Activated naive CD4-positive, alpha-beta T cell treated with anti-CD3 and anti-CD28 coated beads, Interleukin-2, amount 50 U/mL, for 24 hours (primary cell): ENCODE results near the gene OR1N1.

ENCODE experiments used
- H3K27ac Mint-ChIP-seq: one replicate; pipeline ENCODE4 v1.8.0; 2021; ENCODE audit warnings: mild to moderate bottlenecking, mixed read lengths
- H3K27me3 Mint-ChIP-seq: one replicate; pipeline ENCODE4 v1.8.0; 2021; ENCODE audit warnings: mixed read lengths
- H3K36me3 Mint-ChIP-seq: one replicate; pipeline ENCODE4 v1.8.0; 2021; ENCODE audit warnings: mixed read lengths
- H3K4me1 Mint-ChIP-seq: one replicate; pipeline ENCODE4 v1.8.0; 2021; ENCODE audit warnings: mixed read lengths
- H3K4me3 Mint-ChIP-seq: one replicate; pipeline ENCODE4 v1.8.0; 2021; ENCODE audit warnings: mild to moderate bottlenecking, mixed read lengths
- H3K9me3 Mint-ChIP-seq: one replicate; pipeline ENCODE4 v1.8.0; 2021; ENCODE audit warnings: mixed read lengths

The OR1N1 gene

GRCh38 chr9:122506964-122507363, 20.1 kb downstream of the OR1N1 start:
- H3K27me3 Mint-ChIP-seq, result peaks cover 18% of the 10 kb centered on the region
- H3K4me1 Mint-ChIP-seq, result no peaks in the 10 kb centered on the region
- H3K27ac Mint-ChIP-seq, result no peak overlapping the region

GRCh38 chr9:122498883-122499288, 28.2 kb downstream of the OR1N1 start:
- H3K9me3 Mint-ChIP-seq, result no peaks in the 10 kb centered on the region
- no peak overlapping the region for H3K4me3 Mint-ChIP-seq

More at GRCh38 chr9:122506964-122507363, 20.1 kb downstream of the OR1N1 start:
- Mint-ChIP-seq H3K36me3 (no peaks in the 10 kb centered on the region), H3K4me3 (no peak overlapping the region), H3K9me3 (no peaks in the 10 kb centered on the region)

GRCh38 chr9:122479062-122479461, 48.0 kb downstream of the OR1N1 start:
- H3K27ac Mint-ChIP-seq, result no peak overlapping the region
- H3K9me3 Mint-ChIP-seq, result no peaks in the 10 kb centered on the region
- H3K36me3 Mint-ChIP-seq, result no peaks in the 10 kb centered on the region
- no peak overlapping the region for H3K4me3 Mint-ChIP-seq
- peaks cover 17% of the 10 kb centered on the region for H3K27me3 Mint-ChIP-seq
- H3K4me1 Mint-ChIP-seq, result no peaks in the 10 kb centered on the region

More at GRCh38 chr9:122498883-122499288, 28.2 kb downstream of the OR1N1 start:
- no peak overlapping the region for H3K27ac Mint-ChIP-seq
- H3K4me1 Mint-ChIP-seq, result no peaks in the 10 kb centered on the region
- H3K27me3 Mint-ChIP-seq, result peaks cover 32% of the 10 kb centered on the region
- H3K36me3 Mint-ChIP-seq, result peaks cover 2% of the 10 kb centered on the region

GRCh38 chr9:122477826-122478225, 49.3 kb downstream of the OR1N1 start, which contains the start of gene OR1J1:
Gene OR1J1, minus strand, starts transcription at chr9:122477926. Its CDS starts 0 bp downstream, at chr9:122477926.
- Mint-ChIP-seq H3K27me3 (peaks cover 17% of the 10 kb centered on the region), H3K36me3 (no peaks in the 10 kb centered on the region), H3K27ac (no peak within 1 kb of the TSS), H3K4me1 (no peaks in the 10 kb centered on the region), H3K9me3 (no peaks in the 10 kb centered on the region), H3K4me3 (no peak within 1 kb of the TSS)

GRCh38 chr9:122477346-122477745, 49.7 kb downstream of the OR1N1 start:
- Mint-ChIP-seq H3K9me3 (no peaks in the 10 kb centered on the region), H3K27me3 (peaks cover 17% of the 10 kb centered on the region), H3K36me3 (no peaks in the 10 kb centered on the region), H3K4me1 (no peaks in the 10 kb centered on the region), H3K27ac (no peak overlapping the region), H3K4me3 (no peak overlapping the region)
